Amygdala (tissue), 56 donors: ENCODE results near the gene NR6A1.
A peak's percentile ranks its signal among the peaks of the same experiment; 100 is the strongest.

Experiments used
- DNase-seq, 56 donors: peaks; one replicate each; lab custom pipeline; 2025; lab: John Stamatoyannopoulos, UW

The NR6A1 gene

DNA sequence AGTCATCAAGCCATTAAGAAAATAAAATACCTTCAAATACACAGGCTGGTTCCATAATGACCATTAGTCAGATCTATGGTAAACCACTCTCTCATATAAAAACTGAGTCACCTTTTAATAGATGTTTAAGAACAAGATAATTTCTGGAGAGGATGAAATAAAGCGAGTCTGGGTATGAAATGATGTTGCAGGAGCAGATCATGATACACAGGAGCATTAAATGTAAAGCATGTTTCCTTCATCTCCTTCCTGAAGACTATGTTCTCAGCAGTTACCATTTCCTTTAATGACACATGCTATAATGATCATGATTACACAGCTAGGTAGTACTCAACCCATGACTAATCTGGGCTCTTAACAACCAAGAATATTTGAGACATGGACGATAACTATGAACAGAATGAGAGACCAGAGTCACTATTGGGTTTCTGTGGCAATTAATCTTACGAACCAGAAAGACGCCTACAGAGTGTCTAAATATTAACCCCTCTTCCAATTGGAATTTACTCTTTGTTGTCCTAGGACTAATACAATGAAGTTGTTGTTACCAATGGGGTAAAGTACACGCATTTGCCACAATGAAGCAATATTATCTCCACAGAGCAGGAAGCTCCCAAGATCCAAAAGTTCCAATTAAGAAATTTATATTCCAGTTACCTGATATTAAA is 105.6 kb downstream of the NR6A1 start:
- no peak for DNase-seq

DNA sequence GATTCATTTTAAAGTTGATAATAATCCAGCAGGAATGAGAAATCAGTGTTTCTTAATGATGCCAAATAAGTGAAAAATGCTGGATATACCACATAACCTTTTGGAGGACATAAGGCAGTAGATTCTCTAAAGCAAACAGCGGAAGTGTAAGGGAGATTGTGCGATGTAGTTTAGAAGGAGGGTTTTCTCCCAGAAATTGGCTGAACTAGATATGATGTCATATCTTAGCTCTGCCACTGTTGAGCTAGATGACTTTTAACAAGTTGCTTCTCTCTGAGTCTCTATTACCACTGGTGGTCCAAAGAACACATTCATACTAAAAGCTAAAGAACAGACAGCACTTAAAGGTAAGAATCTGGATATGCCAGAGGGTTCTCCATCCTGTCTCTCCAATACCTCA is 107.0 kb downstream of the NR6A1 start:
- DNase-seq: no peak

DNA sequence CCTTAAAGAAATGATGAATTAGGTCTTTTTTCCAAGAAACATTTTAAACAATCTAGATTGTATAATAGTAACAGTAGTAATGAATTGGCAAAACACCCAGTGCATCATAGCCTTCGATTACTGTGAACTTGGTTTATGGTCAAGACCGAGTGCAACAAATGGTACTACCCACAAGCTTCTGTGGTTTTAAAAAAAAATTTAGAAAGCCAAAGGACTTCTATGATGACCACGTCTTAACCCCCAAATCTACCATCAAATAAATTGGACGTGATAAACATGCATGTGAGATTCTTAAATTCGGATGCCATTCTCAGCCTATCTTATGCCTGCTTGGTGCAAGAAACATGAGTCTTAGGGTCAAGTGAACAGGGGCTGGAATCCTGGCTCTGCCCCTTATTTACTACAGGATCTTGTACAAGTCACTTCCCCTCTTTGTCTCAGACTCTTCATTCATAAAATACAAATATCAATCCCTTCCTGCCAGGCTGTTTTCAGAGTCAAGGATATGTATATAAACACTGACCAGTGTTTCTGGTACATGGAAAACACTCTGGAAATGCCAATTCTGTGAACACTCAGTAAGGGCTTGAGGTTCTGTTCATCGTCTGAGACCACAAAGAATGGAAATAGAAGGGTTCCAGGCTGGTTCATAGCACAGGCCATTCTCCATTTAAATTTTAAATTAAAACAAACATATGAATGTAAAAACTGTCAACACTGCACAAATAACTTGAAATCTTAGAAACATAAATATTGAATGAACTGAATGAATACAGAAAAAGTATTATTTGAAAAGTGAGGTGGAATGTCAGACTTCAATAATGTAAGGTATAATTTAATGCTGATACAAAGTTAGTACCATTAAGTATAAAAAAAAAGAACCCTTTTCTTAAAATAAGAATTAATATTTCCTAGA is 107.8 kb downstream of the NR6A1 start:
- DNase-seq: no peak

DNA sequence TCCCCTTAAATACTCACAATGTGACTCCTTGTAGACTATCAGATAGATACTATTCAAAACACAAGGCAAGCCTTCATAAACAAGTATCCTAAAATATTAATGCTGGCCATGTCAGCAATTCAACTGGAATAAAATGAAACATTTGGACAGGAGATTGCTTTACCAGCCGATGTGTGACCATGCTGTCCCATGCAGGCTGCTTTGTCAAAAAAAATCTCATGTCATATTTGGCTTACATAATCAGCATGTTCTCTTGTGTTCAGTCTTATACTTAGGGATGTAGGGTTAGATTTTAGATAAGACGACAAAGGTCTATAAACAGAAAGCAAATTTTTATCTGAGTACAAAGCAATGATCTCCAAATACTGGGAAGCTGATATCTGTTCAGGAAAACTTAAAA is 108.5 kb downstream of the NR6A1 start:
- no peak for DNase-seq

DNA sequence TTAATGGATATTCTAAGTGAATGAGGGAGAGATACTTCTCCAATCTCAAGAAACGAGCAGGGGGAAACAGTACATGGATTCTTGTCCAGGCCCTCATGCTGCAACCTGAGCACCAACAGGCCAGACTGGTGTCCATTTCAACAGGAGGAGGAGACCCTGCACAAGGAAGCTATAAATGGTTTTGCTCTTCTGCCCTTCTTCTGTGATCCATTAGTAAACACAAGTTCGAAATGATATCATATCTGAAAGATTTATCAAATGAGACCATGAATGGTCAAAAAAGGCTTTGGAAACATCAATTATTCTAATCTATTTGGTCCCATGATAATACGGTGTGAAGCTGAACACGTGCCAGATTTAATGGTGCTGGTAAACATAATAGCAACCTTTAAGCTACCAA is 109.8 kb downstream of the NR6A1 start:
- DNase-seq: no peak

DNA sequence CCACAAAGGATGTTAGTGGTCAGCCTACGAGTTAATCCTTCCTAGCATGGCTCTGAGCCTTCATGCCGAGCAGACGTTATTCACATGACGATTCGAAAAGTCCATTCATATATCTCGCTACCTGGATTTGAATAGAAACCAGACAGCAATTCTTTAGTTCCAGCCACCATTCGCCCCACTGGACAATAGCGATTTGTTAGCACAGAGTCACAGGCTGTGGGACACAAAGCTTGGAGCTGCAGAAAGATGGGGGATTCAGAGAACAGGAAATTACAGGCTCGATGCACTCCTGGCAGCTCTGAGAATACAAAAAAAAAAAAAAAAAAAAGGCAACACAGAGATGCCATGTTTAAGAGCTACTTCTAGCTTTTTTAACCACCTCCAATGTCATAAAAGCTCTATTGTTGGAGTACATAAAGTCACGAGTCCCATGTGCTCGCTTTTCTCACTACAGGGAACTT is 110.7 kb downstream of the NR6A1 start:
- peak in 46 of 56 donors; percentile 2 to 71 (median 26) for DNase-seq

DNA sequence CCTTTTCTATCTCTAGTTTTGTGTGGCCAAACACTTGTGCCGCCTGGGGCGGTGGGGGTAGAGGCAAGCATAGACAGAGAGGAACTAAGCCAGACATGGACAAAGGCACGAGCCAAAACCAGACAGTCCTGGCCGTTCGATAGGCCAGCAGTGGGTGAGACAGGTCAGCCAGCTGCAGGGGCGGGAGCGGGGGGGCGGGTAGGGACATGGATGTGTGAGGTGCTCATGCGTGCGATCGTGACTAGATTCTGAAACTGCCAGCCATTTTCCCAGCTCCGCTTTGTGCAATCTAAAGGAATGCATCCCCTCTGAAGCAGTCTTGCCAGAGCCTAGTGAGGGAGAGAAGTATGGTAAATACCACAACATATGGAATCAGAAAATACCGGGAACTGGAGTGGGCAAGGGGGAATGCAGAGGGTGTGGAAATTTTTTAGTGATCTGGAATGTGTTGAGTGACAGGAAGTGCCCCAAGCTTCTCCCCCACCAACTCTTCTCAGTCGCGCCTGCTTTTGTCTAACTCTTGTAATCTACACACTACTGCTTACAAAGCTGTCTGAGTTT is 111.9 kb downstream of the NR6A1 start:
- DNase-seq: peak; percentile 4 to 84 (median 68)

DNA sequence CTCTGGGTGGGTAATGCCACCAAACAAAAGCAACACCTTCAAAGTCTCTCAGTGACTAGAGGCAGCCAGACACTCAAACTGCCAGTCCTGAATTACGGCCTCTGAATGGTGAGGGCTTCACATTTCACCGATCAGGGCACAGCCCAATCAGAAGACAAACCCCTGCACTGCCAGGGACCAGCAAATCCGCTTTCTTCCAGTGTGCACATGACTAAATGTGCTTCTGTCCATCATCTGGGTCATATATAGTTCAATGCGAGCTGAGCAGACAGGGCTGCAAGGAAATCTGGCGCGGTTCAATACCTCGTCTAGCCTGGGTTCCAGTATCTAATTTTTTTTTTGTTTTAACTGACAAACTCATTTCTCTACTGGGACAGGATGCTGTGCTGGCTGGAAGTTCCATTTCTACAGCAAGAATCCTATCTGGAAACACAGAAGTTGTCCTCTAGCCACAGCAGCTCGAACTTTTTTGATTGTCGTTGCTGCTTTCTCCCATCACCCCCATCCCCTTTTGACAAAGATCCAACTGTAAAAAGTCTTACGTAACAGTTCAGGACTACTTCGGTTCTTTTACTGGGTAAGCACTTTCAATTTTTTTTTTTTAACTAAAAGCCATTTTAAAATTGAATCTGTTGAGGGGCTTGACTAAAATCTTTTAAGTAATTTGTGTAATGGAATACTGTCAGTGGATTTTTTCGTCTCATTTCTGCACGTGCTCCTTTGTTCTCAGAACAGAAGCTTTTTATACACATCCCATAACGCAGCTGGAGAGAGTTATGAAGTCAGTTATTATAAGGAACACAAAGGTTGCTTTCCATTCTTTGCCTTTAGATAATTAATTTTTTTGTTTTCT is 112.7 kb downstream of the NR6A1 start:
- peak in 54 of 56 donors; percentile 20 to 89 (median 65) for DNase-seq

DNA sequence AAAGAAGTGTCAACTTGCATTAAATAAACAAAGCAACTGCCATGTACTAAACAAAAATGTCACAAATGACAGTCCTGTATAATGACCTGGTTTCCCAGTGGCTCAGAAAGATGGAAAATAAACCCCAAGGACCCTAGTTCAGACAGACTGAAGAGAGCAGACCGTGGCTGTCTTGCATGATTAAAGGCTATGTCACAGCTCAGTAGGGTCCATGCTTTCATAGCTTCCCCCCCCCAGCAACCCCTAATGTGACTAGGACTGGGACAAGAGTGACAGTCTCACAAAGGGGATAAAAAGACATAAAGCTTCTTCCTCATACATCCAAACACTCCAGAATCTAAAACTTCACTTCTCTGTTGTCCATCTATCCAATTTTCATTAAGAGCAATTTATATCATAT is 113.6 kb downstream of the NR6A1 start:
- no peak for DNase-seq

DNA sequence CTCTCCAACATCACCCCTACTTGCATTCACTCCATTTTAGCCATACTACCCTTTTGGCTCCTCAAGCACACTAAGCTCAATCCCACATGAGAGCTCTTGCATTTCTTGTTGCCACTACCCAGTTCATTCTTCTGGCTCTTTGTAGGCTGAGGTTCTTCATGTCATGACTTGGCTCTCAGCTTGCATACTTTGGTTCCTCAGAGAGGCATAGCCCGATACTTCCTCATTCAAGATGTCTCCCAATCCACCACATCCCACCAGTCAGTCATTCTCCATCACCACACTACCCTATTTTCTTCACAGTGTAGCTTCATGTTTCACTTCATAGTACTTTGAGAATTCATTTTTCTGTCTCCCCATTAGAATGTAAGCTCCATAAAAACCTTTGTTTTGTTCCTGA is 116.7 kb downstream of the NR6A1 start:
- DNase-seq: no peak

DNA sequence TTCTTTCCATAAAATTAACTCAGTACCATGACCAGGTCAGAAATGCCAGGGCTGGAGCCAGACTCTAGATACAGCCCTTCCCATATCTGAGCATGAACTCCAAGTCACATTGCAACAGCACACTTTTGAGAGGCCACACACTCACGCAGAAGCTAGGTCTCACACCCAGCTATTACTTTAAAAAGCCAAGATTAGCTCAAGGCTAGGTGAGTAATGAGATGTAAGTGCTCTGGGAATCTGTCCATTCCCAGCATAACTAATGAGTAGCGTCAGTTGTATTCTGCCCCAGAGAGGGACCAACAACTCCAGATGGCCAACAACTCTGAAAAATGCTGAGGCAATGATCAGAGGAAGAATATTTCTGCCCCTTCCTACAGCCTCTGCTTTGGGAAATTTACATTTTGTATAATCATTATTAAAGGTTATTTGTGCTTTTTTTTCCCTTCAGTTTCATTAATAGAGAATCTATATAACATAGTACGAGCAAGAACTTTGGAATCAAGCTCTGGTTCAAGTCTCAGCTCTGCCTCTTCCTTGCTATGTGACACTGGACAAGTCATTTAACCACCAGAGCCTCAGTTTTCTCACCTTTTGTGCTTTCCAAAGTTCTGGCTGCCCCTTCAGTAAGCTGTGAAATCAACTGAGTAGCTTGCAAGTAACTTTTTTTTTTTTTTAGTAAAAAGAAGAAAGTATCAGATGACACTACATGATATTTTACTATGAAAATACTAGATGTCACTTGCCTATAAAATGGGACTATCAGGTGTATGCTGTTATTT is 118.3 kb downstream of the NR6A1 start:
- no peak for DNase-seq

DNA sequence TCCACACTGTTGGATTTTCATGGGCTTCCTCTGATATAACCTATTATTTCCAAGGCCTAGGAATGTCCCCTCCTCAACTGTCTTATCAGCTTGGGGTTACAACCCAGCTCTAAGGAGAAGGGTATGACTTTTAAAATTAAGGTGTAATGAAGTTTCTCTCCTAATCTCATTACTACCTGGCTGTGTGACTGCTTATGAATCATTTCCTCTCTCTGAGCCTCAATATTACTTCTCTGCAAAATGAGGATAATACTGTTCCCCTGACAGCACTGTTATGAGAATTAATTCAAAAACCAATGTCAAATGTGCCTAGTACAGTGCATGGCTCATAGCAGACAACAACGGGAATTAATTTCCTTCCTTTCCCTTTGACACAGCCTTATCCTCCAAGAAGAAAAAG is 118.9 kb downstream of the NR6A1 start:
- no peak for DNase-seq

DNA sequence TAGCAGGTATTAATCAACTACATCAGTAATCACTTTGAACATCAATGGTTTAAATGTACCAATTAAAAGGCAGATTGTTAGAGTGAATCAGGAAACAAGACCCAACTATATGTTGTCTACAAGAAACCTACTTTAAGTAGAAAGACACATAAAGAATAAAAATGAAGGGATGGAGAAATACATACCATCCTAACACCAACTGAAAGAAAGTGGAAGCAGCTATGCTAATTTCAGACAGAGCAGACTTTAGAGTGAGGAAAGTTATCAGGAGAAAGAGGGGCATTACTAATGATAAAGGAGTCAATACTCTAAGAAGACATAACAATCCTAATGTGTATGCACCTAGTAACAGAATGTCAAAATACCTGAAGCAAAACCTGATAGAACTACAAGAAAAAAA is 125.8 kb downstream of the NR6A1 start:
- DNase-seq: no peak

DNA sequence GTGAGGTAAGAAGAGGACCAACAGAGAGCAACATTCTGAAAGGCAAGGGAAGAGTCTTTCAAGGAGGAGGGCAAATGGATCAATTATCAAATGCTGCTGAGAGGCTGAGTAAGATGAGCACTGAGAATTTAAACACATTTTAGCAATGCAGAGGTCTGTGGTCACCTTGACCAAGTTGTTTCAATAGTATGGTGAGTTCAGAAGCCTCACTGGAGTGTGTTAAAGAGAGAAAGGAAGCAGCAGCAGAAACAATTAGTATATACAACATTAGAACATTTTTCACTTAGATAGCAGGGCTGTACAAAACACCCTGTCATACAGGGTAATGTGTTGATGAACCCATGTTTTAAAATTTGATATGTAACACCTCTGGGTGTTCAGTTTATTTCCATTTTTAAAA is 131.5 kb downstream of the NR6A1 start:
- no peak for DNase-seq

DNA sequence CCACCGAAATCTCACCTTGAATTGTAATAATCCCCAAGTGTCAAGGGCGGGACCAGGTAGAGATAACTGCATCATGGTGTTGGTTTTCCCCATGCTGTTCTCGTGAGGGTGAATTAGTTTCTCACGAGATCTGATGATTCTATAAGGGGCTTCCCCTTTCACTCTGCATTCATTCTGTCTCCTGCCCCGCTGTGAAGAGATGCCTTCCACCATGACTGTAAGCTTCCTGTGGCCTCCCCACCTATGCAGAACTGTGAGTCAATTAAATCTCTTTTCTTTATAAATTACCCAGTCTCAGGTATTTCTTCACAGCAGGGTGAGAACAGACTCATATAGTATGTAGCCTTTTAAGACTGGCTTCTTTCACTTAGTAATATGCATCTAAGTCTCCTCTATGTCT is 135.8 kb downstream of the NR6A1 start:
- DNase-seq: no peak

DNA sequence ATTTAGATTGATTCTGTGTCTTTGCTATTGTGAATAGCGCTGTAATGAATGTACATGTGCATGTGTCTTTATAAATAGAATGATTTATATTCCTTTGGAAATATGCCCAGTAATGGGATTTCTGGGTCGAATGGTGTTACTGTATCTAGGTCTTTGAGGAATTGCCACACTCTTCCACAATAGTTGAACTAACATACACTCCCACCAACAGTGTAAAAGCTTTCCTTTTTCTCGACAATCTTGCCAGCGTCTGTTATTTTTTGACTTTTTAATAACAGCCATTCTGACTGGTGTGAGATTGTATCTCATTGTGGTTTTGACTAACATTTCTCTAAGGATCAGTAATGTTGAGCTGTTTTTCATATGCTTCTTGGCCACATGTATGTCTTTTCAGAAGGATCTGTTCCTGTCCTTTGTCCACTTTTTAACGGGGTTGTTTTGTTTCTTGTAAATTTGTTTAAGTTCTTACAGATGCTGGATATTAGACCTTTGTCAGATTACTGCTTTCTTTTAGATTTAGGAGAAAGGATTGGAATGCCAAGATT is 139.0 kb downstream of the NR6A1 start:
- DNase-seq: no peak

DNA sequence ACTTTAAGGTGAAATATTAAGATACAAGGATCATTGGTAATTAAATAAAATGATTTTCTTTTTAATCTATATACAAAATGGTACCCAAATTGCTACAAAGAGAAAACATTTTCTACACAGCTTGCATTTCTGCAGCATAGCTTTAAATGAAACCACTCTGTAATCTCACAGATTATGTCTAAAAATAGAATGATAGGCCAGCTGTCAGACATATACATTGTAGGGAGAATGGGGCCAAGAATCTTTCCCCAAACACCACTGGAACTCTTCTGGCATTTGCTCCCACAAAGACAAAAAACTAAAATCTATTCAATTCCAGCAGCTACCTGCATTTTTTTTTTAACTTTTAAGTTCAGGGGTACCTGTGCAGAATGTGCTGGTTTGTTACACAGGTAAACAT is 139.8 kb downstream of the NR6A1 start:
- DNase-seq: no peak

DNA sequence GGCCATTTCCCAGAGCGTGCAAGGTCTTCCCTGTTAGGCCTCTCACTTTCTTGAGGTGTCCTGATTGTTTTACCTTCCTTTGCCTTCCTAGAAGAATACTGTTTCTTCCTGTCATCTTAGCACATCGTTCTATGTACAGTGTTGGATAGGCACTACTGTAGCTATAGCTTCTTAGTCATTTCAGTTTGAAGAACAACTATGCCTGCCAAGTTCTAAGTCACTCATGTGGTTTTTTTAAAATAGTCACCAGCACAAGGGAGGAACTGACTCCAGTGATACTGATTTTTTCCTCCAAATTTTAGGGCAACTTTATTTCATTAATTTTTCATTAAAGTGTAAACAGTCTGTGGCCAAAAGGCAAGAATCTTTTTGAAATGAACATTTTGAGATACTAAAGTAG is 141.5 kb downstream of the NR6A1 start:
- DNase-seq: no peak

DNA sequence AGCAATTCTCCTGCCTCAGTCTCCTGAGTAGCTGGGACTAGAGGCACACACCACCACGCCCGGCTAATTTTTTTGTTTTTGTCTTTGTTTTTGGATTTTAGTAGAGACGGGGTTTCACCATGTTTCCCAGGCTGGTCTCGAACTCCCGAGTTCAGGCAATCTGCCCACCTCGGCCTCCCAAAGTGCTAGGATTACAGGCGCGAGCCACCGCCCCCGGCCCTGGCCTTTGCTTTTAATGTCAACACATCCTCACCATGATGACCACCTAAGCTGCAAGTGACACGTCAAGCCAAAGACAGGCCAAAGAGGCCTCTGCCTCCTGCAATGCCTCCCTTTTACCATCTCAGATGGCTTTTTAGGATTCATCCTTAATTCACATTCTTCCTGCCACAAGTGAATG is 142.4 kb downstream of the NR6A1 start:
- no peak for DNase-seq

DNA sequence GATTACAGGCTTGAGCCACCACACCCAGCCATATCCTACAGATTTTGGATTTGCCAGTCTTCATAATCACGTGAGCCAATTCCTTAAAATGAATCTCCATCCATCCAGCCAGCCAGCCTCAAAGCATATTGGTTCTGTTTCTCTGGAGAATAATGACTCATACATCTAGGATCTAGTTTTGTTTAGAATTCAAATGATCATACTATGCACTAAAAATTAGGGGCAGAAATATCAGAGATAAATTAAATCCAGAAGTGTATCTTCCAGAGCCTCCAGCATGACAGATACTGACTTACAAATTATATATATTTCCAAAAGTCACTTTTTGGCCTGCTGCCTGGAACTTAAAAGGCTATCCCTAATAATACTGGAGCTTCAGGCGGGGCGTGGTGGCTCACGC is 144.8 kb downstream of the NR6A1 start:
- no peak for DNase-seq
